Stimulated activated CD4-positive, alpha-beta T cell treated with anti-CD3 and anti-CD28 coated beads, Interleukin-4, amount 100 ng/mL, for 1 hour (primary cell): Measurements from ENCODE around the gene CEP85.

Experiments used
- DNase-seq: peaks from one replicate; pipeline ENCODE4 v3.0.0-alpha.2; 2020

CEP85 gene

DNA sequence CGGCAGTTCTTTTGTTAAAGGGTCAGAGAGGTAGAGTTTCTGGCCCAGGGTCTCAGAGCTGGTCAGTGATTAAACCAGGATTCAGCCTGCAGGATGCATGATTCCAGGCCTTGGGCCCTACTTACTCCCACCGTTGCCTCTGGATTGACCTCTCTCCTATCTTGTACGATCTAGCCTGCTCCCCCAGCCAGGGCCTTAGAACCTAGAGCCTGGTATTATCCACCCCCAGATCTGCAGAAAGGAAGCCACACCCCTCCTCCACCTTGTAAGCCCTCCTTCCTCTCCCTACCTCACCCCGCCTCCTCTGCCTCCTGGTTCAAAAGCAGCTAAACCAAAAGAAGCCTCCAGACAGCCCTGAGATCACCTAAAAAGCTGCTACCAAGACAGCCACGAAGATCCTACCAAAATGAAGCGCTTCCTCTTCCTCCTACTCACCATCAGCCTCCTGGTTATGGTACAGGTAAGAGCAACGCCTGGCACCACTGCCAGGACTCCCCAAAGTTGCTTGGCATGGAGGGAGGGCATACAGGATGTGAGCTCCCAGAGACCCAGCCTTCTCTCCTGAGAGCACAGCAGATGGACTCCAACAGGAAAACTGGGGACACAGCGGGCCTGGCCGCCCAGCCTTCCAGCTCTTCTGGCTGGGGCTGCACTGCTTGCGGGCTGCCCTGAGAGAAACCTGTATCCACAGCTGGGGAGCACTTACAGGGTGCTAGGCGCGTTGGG lies 83.8 kb downstream of the CEP85 start, which contains the start of gene CD52:
CD52 (plus strand) TSS at position 347 of the 726 bp plus-strand sequence; CDS start at position 407, 60 bp downstream.
- peak; percentile 61 for DNase-seq

DNA sequence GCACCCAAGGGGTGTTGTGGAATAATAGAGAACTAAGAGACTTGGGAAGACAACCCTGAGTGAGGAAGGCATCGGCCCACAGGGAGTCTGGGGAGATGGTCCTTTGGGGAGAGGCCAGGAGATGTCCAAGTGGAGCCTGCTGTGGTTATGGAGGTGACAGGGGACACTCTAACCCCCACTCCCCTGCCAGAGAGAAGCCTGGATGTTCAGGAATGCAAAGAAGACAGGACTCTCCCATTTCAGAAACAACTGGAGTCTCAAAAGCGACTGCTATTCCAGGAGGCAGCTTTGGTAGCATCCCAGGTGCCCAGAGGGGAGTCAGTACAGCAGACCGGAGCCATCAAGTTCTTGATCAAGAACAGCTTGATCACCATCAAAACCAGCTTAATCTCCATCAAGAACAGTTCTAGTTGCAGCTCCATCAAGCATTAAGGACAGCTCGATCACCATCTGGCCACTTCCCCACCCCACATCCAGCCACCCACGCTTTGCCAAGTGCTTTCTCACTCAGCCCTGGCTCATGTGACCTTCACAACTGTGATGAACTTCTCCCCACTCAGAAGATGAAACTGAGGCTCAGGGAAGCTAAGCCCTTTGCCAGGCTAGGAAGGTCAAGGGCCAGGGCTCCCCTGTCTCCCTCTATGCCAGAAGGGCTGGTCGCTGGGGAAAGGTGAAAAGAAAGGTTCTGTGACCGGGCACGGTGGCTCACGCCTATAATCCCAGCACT lies 84.5 kb downstream of the CEP85 start:
- peak; percentile 37 for DNase-seq

DNA sequence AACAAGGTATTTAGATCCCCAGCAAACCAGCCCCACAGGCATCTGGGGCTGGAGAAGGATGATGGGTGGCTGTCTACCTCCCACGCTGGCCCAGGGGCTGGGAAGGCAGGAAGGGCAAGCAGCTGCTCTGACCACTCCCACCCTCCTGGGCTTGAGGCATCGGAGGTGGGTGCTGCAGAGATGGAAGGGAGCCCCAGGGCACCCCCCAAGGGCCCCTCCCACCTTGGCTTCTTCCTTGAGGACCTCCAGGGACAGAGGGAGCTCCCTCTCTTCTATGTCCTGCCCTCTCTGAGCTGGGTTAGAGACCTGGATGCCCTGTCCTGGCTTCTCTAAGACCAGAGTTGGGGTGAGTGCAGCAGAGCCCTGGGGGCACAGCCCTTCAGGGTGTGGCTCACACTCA lies 86.9 kb downstream of the CEP85 start:
- DNase-seq, result no peak

DNA sequence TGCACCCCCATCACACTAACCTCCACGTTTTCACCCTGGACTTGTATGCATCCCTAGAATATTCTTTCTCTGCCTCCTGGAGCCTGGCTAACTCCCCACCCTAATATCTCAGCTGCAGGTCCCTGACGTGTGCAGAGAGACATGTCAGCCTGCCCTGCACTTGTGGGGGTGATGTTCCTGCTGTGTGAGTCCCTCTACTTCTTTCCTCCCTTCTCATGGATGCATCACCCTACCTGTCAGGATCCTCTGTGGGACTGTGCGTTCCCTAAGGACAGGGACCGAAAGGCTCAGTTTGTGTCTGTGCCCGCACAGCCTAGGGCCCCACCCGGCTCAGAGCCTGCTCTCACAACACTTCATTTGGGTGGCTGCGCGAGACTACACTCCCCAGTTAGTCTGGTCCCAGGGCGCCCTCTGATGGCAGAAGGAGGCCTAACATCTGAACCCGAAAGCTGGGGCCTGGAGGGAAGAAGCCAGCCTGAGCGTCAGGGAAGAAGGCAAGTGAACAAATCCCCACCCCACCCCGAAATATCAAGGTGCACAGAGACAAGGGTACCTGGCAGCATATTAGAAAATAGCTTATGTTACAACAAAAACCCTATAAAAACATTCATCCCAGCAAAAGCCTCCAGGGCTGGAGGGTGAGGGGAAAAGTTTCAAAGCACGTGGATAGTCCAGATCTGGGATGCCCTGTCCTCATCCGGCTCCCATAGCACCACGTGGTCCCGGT lies 87.5 kb downstream of the CEP85 start:
- peak; percentile 96 for DNase-seq

DNA sequence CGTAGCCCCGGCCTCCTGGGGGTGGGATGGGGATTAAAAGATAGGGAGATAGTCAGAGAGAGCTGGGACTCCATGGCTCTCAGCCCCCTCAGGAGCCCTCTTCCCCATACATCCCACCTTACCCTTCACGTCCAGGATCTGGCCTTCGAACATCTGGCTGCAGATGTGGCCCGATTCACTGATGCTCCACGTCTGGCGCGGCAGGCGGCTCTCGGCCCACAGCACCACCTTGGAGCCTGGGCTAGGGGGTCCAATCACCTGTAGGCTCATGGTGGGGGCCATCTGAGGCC lies 88.0 kb downstream of the CEP85 start:
- DNase-seq, result no peak

DNA sequence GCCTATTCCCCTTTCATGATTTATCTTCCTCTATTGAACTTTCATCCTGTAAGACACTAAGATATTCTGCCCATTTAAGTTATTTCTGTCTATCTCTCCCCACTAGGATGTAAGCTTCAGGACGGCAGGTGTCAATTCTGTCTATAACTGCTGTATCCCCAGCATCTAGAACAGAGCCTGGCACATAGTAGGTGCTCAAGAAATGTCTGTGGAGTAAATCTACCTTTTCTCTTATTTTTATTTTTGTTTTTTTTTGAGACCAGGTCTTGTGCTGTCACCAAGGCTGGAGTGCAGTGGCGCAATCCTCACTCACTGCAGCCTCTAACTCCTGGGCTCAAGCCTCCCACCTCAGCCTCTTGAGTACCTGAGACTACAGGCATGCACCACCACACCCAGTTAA lies 89.4 kb downstream of the CEP85 start:
- no peak for DNase-seq

DNA sequence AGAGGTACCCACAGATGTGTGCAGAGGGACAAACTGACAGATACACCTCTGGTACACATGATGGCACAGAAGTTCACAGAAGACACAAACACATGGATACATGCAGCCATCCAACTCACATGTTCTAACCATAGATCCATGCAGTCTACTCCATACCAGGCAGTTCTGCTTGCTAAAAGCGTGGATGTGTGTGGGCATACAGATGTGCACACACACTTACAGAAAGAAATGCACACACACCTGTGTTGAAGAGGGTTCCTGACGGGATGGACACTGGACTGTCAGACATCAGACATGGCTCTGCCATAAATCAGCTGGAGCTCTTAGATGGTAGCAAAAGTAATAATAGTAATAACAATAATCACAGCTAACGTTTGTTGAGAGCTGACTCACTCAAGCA lies 90.5 kb downstream of the CEP85 start:
- DNase-seq, result no peak

DNA sequence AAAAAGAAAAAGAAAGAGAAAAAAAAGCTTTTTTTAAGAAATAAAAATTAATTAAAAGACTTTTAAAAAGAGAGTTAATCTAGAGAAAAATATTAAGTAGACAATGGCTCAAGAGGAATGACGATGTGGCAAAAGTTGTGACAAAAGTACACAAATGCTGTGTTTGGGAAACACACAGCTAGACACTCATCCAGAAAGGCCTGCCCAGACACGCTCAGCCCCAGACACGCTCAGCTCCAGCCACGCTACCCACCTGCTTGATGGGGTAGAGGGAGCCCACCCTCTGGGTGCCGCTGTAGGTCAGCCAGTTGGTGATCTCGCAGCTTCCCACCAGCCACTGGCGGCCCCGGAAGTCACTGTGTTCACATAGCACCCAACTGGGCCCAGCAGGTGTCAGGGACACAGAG lies 94.0 kb downstream of the CEP85 start:
- DNase-seq, result no peak
